ENCODE results near the gene MS4A4E.
"Not testable (repeated sequence)": the region's sequence is repeated elsewhere in the genome, so short reads cannot be mapped to it uniquely, and the experiment has no call there.

Gene MS4A4E

GRCh38 chr11:60175860-60176275 is 67.1 kb downstream of the MS4A4E start:
- DNase-seq (ENCODE audit: low read depth in 3 of 3): no peak

GRCh38 chr11:60172011-60172410 is 70.9 kb downstream of the MS4A4E start:
- DNase-seq (ENCODE audit: low read depth in 3 of 3): no peak

- DNase-seq (ENCODE audit: low read depth in 3 of 3): no peak
Observed at GRCh38 chr11:60170566-60170965, 72.4 kb downstream of the MS4A4E start.

GRCh38 chr11:60169264-60169915 is 73.5 kb downstream of the MS4A4E start:
- no peak for DNase-seq (ENCODE audit: low read depth in 3 of 3)

- DNase-seq (ENCODE audit: low read depth in 3 of 3): no peak
Observed at GRCh38 chr11:60168306-60168705, 74.6 kb downstream of the MS4A4E start.

GRCh38 chr11:60165951-60166350 is 77.0 kb downstream of the MS4A4E start:
- no peak for DNase-seq (ENCODE audit: low read depth in 3 of 3)

- DNase-seq (ENCODE audit: low read depth in 3 of 3): no peak
Observed at GRCh38 chr11:60165538-60165937, 77.4 kb downstream of the MS4A4E start.

GRCh38 chr11:60164550-60165075 is 78.3 kb downstream of the MS4A4E start:
- DNase-seq (ENCODE audit: low read depth in 3 of 3): no peak

- DNase-seq (ENCODE audit: low read depth in 3 of 3): no peak
Observed at GRCh38 chr11:60161766-60162165, 81.2 kb downstream of the MS4A4E start.

GRCh38 chr11:60161107-60161506 is 81.8 kb downstream of the MS4A4E start:
- no peak for DNase-seq (ENCODE audit: low read depth in 3 of 3)

- no peak for DNase-seq (ENCODE audit: low read depth in 3 of 3)
Observed at GRCh38 chr11:60159868-60160267, 83.1 kb downstream of the MS4A4E start.

GRCh38 chr11:60159284-60159683 is 83.7 kb downstream of the MS4A4E start:
- DNase-seq (ENCODE audit: low read depth in 3 of 3): no peak

GRCh38 chr11:60158636-60159035 is 84.3 kb downstream of the MS4A4E start:
- no peak for DNase-seq (ENCODE audit: low read depth in 3 of 3)

- DNase-seq (ENCODE audit: low read depth in 3 of 3): no peak
Observed at GRCh38 chr11:60155931-60156330, 87.0 kb downstream of the MS4A4E start.

- DNase-seq (ENCODE audit: low read depth in 3 of 3): not testable (repeated sequence)
Observed at GRCh38 chr11:60152727-60153126, 90.2 kb downstream of the MS4A4E start.

GRCh38 chr11:60150279-60150678 is 92.7 kb downstream of the MS4A4E start:
- no peak for DNase-seq (ENCODE audit: low read depth in 3 of 3)
